ENCODE data around the gene HHIPL1.

The HHIPL1 gene

DNA sequence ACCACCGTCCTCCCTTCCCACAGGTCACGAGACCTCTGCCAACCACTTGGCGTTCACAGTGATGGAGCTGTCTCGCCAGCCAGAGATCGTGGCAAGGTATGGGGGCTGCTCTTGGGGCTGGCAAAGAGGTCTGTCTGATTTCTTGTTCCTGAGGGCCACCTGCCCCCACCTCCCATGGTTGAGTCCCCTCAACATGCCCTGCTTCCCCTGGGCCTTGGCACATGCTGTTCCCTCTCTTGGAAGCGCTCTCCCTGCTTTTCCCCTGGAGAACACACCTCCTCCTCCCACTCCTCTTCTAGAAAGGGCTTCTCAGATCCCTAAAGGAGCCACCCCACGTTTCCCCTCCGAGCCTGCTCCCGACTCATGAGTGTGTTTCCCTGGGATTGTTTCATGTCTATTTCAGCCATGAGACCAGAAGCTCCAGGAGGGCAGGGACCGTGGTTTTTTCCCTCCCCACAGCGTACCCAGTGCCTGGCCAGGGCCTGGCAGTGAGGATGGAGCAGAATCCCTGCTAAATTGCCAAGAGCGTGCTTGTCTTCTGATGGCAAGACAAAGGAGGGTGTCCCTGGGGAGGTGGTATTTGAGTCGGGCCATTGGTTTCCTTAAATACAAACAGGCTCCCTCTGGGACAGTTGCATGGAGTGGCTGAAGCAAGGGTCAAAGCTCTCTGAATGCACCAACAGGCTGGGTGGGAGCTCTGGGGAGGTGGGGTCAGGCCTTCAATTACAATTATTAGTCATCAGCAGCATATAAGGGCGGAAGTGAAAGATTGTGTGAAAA lies 73.3 kb downstream of the HHIPL1 start:
- no peak for DNase-seq

GRCh38 chr14:99718811-99719192 lies 73.9 kb downstream of the HHIPL1 start:
- no peak for DNase-seq

GRCh38 chr14:99720941-99721791 lies 76.2 kb downstream of the HHIPL1 start:
- no peak for DNase-seq

GRCh38 chr14:99721792-99722516 lies 77.0 kb downstream of the HHIPL1 start:
- DNase-seq: no peak

- no peak for DNase-seq
Observed at GRCh38 chr14:99722741-99723140, 77.8 kb downstream of the HHIPL1 start.

DNA sequence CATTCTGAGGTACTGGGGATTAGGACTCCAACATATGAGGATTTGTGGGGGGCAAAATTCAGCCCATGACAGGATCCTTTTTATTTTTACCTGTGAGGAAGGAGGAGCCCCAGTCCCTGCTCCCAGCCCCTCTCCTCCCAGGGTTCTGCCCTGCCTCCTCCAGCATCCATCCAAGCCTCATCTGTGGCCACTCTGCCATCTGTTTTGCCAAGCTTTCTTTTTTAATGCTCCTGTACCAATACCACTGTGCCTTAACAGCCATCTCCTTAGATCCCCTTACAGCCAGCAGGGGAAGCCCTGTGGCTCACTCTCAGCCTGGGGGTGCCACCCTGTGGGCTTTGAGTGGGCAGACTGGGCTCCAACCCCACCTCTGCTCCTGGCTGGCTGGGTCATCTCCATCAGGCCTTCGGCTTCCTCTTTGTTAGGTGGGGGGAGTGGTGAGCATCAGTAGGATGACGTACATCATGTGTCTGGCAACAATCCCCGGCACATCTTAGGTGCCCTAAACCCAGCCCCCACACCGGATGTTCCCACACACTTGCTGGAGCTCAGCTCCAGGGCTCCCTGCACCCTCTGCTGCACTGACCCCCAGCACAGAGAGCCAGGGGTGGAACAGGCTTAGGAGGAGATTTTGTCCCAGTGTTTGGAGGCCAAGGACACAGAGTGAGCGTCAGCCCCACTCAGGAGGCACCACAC lies 79.4 kb downstream of the HHIPL1 start:
- DNase-seq: no peak

DNA sequence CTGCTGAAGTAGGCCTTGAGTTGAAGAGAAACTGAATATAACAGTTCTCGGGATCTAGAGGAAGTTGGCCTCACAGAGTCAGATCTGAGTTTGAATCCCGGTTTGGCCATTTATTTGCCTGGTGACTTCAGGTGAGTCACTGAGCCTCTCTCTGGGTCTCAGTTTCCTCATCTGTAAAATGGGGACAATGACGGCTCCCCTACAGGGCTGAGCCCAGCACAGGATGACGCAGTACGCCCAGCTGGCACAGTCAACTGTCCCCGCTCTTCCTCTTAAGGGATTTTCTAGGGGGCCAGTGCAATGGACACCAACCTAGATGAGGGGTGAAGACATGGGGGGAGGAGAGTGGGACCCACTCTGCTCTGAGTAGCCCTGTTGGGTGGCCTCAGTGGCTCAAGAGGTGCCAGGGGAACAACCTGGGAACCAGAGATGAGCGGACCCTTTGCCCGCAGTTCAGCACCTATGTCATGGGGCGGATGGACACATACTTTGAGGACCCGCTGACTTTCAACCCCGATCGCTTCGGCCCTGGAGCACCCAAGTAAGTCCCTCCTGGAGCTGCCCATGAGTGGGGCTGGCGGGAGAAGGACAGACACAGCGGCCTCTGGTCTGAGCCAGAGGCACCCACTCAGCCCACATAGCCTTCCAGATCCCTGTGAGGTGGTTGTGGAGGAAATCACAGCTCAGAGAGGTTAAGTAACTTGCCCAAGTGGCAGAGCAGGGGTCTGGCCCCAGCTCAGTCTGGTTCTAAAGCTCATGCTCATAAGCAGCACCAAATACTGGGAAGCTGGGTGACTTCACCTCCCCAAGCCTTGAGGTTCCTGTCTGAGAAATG lies 80.2 kb downstream of the HHIPL1 start:
- DNase-seq: no peak

GRCh38 chr14:99725774-99726537 lies 81.0 kb downstream of the HHIPL1 start:
- DNase-seq: no peak

GRCh38 chr14:99726538-99727095 lies 81.7 kb downstream of the HHIPL1 start:
- DNase-seq: no peak

GRCh38 chr14:99727096-99727870 lies 82.4 kb downstream of the HHIPL1 start:
- no peak for DNase-seq

DNA sequence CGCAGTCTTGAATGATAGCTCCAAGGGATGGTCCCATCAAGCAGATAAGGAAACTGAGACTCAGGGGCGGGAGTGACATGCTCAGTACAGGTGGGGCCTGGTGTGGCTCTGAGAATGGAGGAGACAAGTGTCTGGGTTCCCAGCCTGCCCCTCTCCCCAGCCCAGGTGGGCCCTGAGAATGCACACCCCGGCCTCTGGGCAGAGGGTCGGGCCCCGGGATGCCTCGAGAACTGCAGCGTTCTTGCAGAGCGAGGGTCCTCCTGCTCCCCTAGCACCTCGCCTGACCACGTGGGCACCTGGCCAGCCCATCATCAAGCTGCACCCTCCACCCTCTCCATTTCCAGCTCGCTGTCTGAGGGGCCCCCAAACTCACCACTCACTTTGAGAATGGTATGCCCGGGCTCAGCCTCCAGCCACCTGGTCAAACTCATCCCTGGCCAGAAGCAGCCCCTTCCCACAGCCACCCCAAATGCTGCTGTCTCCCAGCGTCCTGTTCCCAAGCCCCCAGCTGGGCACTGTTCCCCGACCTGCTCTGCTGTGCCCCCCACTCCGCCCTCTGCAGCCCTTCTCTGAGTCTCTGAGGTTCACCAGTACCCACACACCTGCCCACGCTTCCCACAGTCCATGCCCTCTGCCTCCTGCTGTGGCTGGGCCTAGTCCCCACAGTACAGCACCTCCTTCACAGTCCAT lies 83.4 kb downstream of the HHIPL1 start:
- no peak for DNase-seq

GRCh38 chr14:99728981-99729451 lies 84.1 kb downstream of the HHIPL1 start:
- no peak for DNase-seq
